ENCODE measurements around the gene ASNS. TPM values are rescaled to one million over a fixed set of nuclear protein-coding genes. Genes with fewer than 3 reads are reported as not detected.
A peak's percentile ranks its signal among the peaks of the same experiment; 100 is the strongest.
"Not testable (repeated sequence)": the region's sequence is repeated elsewhere in the genome, so short reads cannot be mapped to it uniquely, and the experiment has no call there.

The ASNS gene
- total RNA-seq, 2 donors from 2014 or later, result 338 to 383 TPM

GRCh38 chr7:97859606-97860204 lies 12.5 kb downstream of the ASNS start:
- Mint-ChIP-seq H3K4me1 (ENCODE audit: low read depth) (peaks cover 16% of the 10 kb centered on the region), H3K27ac (no peak overlapping the region)

GRCh38 chr7:97858221-97858620 lies 14.0 kb downstream of the ASNS start:
- Mint-ChIP-seq H3K4me3 (no peak overlapping the region), H3K27me3 (ENCODE audit: low read depth) (no peaks in the 10 kb centered on the region), H3K4me1 (ENCODE audit: low read depth) (peaks cover 8% of the 10 kb centered on the region), H3K36me3 (ENCODE audit: insufficient read depth in 2 of 2) (peaks cover 19 to 54% of the 10 kb centered on the region in 2 donors), H3K9me3 (no peaks in the 10 kb centered on the region), H3K27ac (no peak overlapping the region)
- DNase-seq, result no peak
- ATAC-seq (replicated peaks in 1 of 2), result no peak

More at GRCh38 chr7:97859606-97860204, 12.5 kb downstream of the ASNS start:
- DNase-seq, result no peak
- no peaks in the 10 kb centered on the region for H3K9me3 Mint-ChIP-seq
- peaks cover 19 to 52% of the 10 kb centered on the region in 2 donors for H3K36me3 Mint-ChIP-seq (ENCODE audit: insufficient read depth in 2 of 2)
- no peaks in the 10 kb centered on the region for H3K27me3 Mint-ChIP-seq (ENCODE audit: low read depth)
- H3K4me3 Mint-ChIP-seq, result no peak overlapping the region
- ATAC-seq (replicated peaks in 1 of 2), result no peak

- H3K36me3 Mint-ChIP-seq (ENCODE audit: insufficient read depth in 2 of 2), result peaks cover 18 to 57% of the 10 kb centered on the region in 2 donors
- no peak for DNase-seq
- peak overlapping the region; percentile 55 for H3K27ac Mint-ChIP-seq
- no peaks in the 10 kb centered on the region for H3K27me3 Mint-ChIP-seq (ENCODE audit: low read depth)
- peaks cover 4% of the 10 kb centered on the region for H3K4me1 Mint-ChIP-seq (ENCODE audit: low read depth)
- no peak for ATAC-seq (replicated peaks in 1 of 2)
- H3K4me3 Mint-ChIP-seq, result no peak overlapping the region
- H3K9me3 Mint-ChIP-seq, result no peaks in the 10 kb centered on the region
These were observed 14.7 kb downstream of the ASNS start for GRCh38 chr7:97857544-97857943.

- no peaks in the 10 kb centered on the region for H3K9me3 Mint-ChIP-seq
These were observed 20.5 kb downstream of the ASNS start for GRCh38 chr7:97851683-97852082.

GRCh38 chr7:97850262-97851031 lies 21.8 kb downstream of the ASNS start:
- H3K27me3 Mint-ChIP-seq (ENCODE audit: low read depth); H3K4me3 Mint-ChIP-seq; H3K27ac Mint-ChIP-seq; H3K4me1 Mint-ChIP-seq (ENCODE audit: low read depth); DNase-seq; ATAC-seq (replicated peaks in 1 of 2); H3K9me3 Mint-ChIP-seq: not testable (repeated sequence)
- peaks cover 13 to 34% of the 10 kb centered on the region in 2 donors for H3K36me3 Mint-ChIP-seq (ENCODE audit: insufficient read depth in 2 of 2)

More at GRCh38 chr7:97851683-97852082, 20.5 kb downstream of the ASNS start:
- no peak overlapping the region for H3K4me3 Mint-ChIP-seq
- H3K27ac Mint-ChIP-seq, result no peak overlapping the region
- no peak for ATAC-seq (replicated peaks in 1 of 2)
- DNase-seq, result no peak
- peaks cover 16 to 41% of the 10 kb centered on the region in 2 donors for H3K36me3 Mint-ChIP-seq (ENCODE audit: insufficient read depth in 2 of 2)
- H3K27me3 Mint-ChIP-seq (ENCODE audit: low read depth), result no peaks in the 10 kb centered on the region
- peaks cover 5% of the 10 kb centered on the region for H3K4me1 Mint-ChIP-seq (ENCODE audit: low read depth)

- DNase-seq, result no peak
- Mint-ChIP-seq H3K27me3 (ENCODE audit: low read depth) (no peaks in the 10 kb centered on the region), H3K36me3 (ENCODE audit: insufficient read depth in 2 of 2) (peaks cover 9 to 16% of the 10 kb centered on the region in 2 donors), H3K27ac (no peak overlapping the region), H3K4me3 (no peak overlapping the region), H3K9me3 (no peaks in the 10 kb centered on the region), H3K4me1 (ENCODE audit: low read depth) (peaks cover 5% of the 10 kb centered on the region)
- no peak for ATAC-seq (replicated peaks in 1 of 2)
These were observed 24.4 kb downstream of the ASNS start for GRCh38 chr7:97847791-97848190.

GRCh38 chr7:97846945-97847344 lies 25.3 kb downstream of the ASNS start:
- peaks cover 5% of the 10 kb centered on the region for H3K4me1 Mint-ChIP-seq (ENCODE audit: low read depth)
- DNase-seq (no peak), ATAC-seq (replicated peaks in 1 of 2) (no peak)
- peaks cover 6 to 7% of the 10 kb centered on the region in 2 donors for H3K36me3 Mint-ChIP-seq (ENCODE audit: insufficient read depth in 2 of 2)
- no peaks in the 10 kb centered on the region for H3K9me3 Mint-ChIP-seq
- H3K27ac Mint-ChIP-seq, result no peak overlapping the region
- no peaks in the 10 kb centered on the region for H3K27me3 Mint-ChIP-seq (ENCODE audit: low read depth)
- H3K4me3 Mint-ChIP-seq, result no peak overlapping the region

- Mint-ChIP-seq H3K27me3 (ENCODE audit: low read depth) (no peaks in the 10 kb centered on the region), H3K36me3 (ENCODE audit: insufficient read depth in 2 of 2) (peaks cover under 1 to 2% of the 10 kb centered on the region in 2 donors), H3K27ac (no peak overlapping the region), H3K4me1 (ENCODE audit: low read depth) (peaks cover 5% of the 10 kb centered on the region), H3K4me3 (no peak overlapping the region), H3K9me3 (no peaks in the 10 kb centered on the region)
- DNase-seq (no peak), ATAC-seq (replicated peaks in 1 of 2) (no peak)
These were observed 26.5 kb downstream of the ASNS start for GRCh38 chr7:97845622-97846203.

GRCh38 chr7:97844036-97844435 lies 28.2 kb downstream of the ASNS start:
- H3K4me1 Mint-ChIP-seq (ENCODE audit: low read depth), result peaks cover 5% of the 10 kb centered on the region
- H3K4me3 Mint-ChIP-seq, result no peak overlapping the region
- DNase-seq (no peak), ATAC-seq (replicated peaks in 1 of 2) (no peak)
- no peak overlapping the region for H3K27ac Mint-ChIP-seq
- H3K27me3 Mint-ChIP-seq (ENCODE audit: low read depth), result peaks cover 9% of the 10 kb centered on the region
- H3K9me3 Mint-ChIP-seq, result no peaks in the 10 kb centered on the region
- no peaks in the 10 kb centered on the region for H3K36me3 Mint-ChIP-seq (ENCODE audit: insufficient read depth in 2 of 2)

- DNase-seq, result no peak
- Mint-ChIP-seq H3K27me3 (ENCODE audit: low read depth) (peaks cover 14% of the 10 kb centered on the region), H3K36me3 (ENCODE audit: insufficient read depth in 2 of 2) (no peaks in the 10 kb centered on the region), H3K4me3 (no peak overlapping the region), H3K4me1 (ENCODE audit: low read depth) (peaks cover 2% of the 10 kb centered on the region), H3K27ac (no peak overlapping the region), H3K9me3 (no peaks in the 10 kb centered on the region)
- no peak for ATAC-seq (replicated peaks in 1 of 2)
These were observed 29.3 kb downstream of the ASNS start for GRCh38 chr7:97842772-97843345.

GRCh38 chr7:97842006-97842405 lies 30.2 kb downstream of the ASNS start:
- H3K27ac Mint-ChIP-seq, result no peak overlapping the region
- no peaks in the 10 kb centered on the region for H3K4me1 Mint-ChIP-seq (ENCODE audit: low read depth)
- no peak for ATAC-seq (replicated peaks in 1 of 2)
- H3K36me3 Mint-ChIP-seq (ENCODE audit: insufficient read depth in 2 of 2), result no peaks in the 10 kb centered on the region
- H3K4me3 Mint-ChIP-seq, result no peak overlapping the region
- no peaks in the 10 kb centered on the region for H3K9me3 Mint-ChIP-seq
- DNase-seq, result no peak
- peaks cover 16% of the 10 kb centered on the region for H3K27me3 Mint-ChIP-seq (ENCODE audit: low read depth)

GRCh38 chr7:97835296-97836138 lies 36.7 kb downstream of the ASNS start:
- DNase-seq (peak; percentile 62 to 63), ATAC-seq (replicated peaks in 1 of 2) (peak; percentile 64 to 70)
- Mint-ChIP-seq H3K27ac (no peak overlapping the region), H3K36me3 (ENCODE audit: insufficient read depth in 2 of 2) (no peaks in the 10 kb centered on the region), H3K27me3 (ENCODE audit: low read depth) (peaks cover 48% of the 10 kb centered on the region), H3K4me1 (ENCODE audit: low read depth) (no peaks in the 10 kb centered on the region), H3K9me3 (no peaks in the 10 kb centered on the region), H3K4me3 (no peak overlapping the region)

Measured in activated T-cell treated with anti-CD3 and anti-CD28 coated beads, Interleukin-2, amount 50 U/mL, for 72 hours (primary cell).